Left lung (tissue), 10 donors: ENCODE measurements around the gene SLC38A2. TPM values are rescaled to one million over a fixed set of nuclear protein-coding genes. Genes with fewer than 3 reads are reported as not detected.

ENCODE experiments used
- ATAC-seq: fragments of 200-7000 bp; cut with Tn5 transposase; one replicate; pipeline ENCODE4 v1.9.1; 2020; ENCODE audit warnings: moderate library complexity
- DNase-seq, 4 donors: peaks; one replicate each; pipeline ENCODE4 v3.0.0-alpha.2; 2013 to 2020
- H3K27ac ChIP-seq, 2 donors: fragments of 200-600 bp; sonication (generic) in 1 of 2; one replicate each; pipeline versions ENCODE4 v1.5.0 to v1.8.0; 2020 to 2021
- H3K27me3 ChIP-seq, 2 donors: fragments of 200-600 bp; sonication (generic) in 1 of 2; one replicate each; pipeline versions ENCODE4 v1.5.0 to v1.8.0; 2020 to 2021
- H3K36me3 ChIP-seq, 2 donors: fragments of 200-600 bp; sonication (generic) in 1 of 2; one replicate each; pipeline versions ENCODE4 v1.5.0 to v1.8.0; 2020 to 2021
- H3K4me1 ChIP-seq, 2 donors: fragments of 200-600 bp; one replicate each; pipeline ENCODE4 v1.8.0; 2021
- H3K4me3 ChIP-seq, 2 donors: fragments of 200-600 bp; sonication (generic) in 1 of 2; one replicate each; pipeline versions ENCODE4 v1.5.0 to v1.8.0; 2020 to 2021; ENCODE audit warnings: mild to moderate bottlenecking in 1 of 2
- H3K9me3 ChIP-seq, 2 donors: fragments of 200-600 bp; sonication (generic) in 1 of 2; one replicate each; pipeline versions ENCODE4 v1.5.0 to v1.8.0; 2020 to 2021
- intact Hi-C, 2 donors: fragments of 100-400 bp; cut with DNase I; formaldehyde crosslinking; loops; one replicate each; pipeline versions ENCODE4 v1.11.2 to v1.14.2; 2022
- polyA plus RNA-seq, 6 donors: library from polyadenylated mRNA; unstranded; fragments of 120-200 nt; gene quantifications; one replicate each; pipeline ENCODE4 v1.2.1, GENCODE V29; 2013; ENCODE audit not compliant: insufficient read length in 6 of 6
- total RNA-seq, 2 donors: library from RNA; stranded (reverse); fragmentation: NEBNext Ultra II Directional; extraction: Animal tissue kit (Norgen Biotek cat#: 25700); gene quantifications; one replicate each; pipeline ENCODE4 v1.2.1, GENCODE V29; 2021
- TF ChIP-seq, protein P1 (sequence below), 2 donors: fragments of 200-600 bp; sonication (generic) in 1 of 2; IDR thresholded peaks; one replicate each; pipeline versions ENCODE4 v1.5.0 to v1.8.0; 2021; ENCODE audit warnings: antibody characterized with exemption in 2 of 2
- donor health status: DM: no; HTN: yes; CAD: no.
- donor health status: DM: no; HTN: no; CAD: no.

The SLC38A2 gene
- total and polyA plus RNA-seq, 8 donors: 154 to 270 (median 183) TPM

DNA sequence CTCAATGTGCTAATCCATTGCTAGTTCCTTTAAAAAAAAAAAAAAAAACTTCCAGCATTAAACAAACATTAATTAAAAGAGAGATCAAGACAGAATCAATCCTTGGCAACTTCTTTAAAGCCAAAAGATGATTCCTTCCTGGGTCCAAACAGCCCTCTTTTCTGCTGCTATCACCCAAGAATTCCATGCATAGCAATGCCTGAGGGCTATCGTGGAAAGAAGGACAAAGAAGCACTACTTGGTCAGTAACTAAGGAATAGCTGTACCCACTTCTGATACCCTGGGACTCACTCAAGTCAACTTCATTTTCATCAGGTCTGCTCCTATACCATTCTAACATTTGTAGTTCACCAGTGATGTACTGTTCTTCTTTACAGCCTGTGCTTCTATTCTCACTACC lies 51.8 kb downstream of the SLC38A2 start:
- no peak for ATAC-seq
- Histone ChIP-seq H3K36me3 (no peaks in the 10 kb centered on the region), H3K4me1 (no peaks in the 10 kb centered on the region), H3K9me3 (peaks cover 0 to 23% of the 10 kb centered on the region in 2 donors), H3K27ac (no peak overlapping the region), H3K4me3 (no peak overlapping the region), H3K27me3 (no peaks in the 10 kb centered on the region)
- TF ChIP-seq, protein P1, sequence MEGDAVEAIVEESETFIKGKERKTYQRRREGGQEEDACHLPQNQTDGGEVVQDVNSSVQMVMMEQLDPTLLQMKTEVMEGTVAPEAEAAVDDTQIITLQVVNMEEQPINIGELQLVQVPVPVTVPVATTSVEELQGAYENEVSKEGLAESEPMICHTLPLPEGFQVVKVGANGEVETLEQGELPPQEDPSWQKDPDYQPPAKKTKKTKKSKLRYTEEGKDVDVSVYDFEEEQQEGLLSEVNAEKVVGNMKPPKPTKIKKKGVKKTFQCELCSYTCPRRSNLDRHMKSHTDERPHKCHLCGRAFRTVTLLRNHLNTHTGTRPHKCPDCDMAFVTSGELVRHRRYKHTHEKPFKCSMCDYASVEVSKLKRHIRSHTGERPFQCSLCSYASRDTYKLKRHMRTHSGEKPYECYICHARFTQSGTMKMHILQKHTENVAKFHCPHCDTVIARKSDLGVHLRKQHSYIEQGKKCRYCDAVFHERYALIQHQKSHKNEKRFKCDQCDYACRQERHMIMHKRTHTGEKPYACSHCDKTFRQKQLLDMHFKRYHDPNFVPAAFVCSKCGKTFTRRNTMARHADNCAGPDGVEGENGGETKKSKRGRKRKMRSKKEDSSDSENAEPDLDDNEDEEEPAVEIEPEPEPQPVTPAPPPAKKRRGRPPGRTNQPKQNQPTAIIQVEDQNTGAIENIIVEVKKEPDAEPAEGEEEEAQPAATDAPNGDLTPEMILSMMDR (IDR thresholded peaks at IDR 0.05): no peak
- intact Hi-C loops: no loop called here
- no peak for DNase-seq

DNA sequence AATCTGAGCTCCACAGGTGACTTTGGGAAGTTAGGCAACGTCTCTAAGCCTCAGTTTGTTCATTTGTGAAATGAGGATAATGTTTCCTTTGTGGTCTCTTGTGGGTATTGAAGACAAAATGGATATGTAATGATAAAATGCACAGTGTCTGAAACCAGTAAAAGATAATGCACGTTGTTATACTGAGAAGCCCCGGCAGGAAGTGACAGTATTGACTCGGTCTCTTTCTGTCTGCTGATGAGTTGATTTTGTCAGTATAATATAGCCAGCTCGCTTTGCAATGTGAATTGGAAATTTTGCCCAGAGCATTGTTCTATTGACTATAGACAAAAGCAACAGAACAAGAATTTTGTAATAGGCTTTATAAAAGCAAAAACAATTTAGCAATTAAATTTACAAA lies 54.5 kb downstream of the SLC38A2 start:
- Histone ChIP-seq H3K36me3 (no peaks in the 10 kb centered on the region), H3K4me1 (no peaks in the 10 kb centered on the region), H3K27me3 (no peaks in the 10 kb centered on the region), H3K4me3 (no peak overlapping the region), H3K27ac (no peak overlapping the region), H3K9me3 (peaks cover 0 to 6% of the 10 kb centered on the region in 2 donors)
- intact Hi-C loops: no loop called here
- TF ChIP-seq, protein P1 (IDR thresholded peaks at IDR 0.05): no peak
- no peak for DNase-seq
- ATAC-seq: no peak

Other genes with a start within 250 kb of the SLC38A2 start
- 10 to 100 TPM; 58.7 to 67.5 TPM for gene SLC38A1, start 103.7 kb downstream of the SLC38A2 start, total RNA-seq
- 10 to 100 TPM; 23.6 to 29.9 (median 29.1) TPM for gene SLC38A1, start 103.7 kb downstream of the SLC38A2 start, polyA plus RNA-seq